ENCODE measurements around the gene CLNK. TPM values are rescaled to one million over a fixed set of nuclear protein-coding genes. Genes with fewer than 3 reads are reported as not detected.

Gene CLNK
- total RNA-seq, 4 donors from 2014 or later: under 0.01 to 0.48 TPM; not detected in 2

DNA sequence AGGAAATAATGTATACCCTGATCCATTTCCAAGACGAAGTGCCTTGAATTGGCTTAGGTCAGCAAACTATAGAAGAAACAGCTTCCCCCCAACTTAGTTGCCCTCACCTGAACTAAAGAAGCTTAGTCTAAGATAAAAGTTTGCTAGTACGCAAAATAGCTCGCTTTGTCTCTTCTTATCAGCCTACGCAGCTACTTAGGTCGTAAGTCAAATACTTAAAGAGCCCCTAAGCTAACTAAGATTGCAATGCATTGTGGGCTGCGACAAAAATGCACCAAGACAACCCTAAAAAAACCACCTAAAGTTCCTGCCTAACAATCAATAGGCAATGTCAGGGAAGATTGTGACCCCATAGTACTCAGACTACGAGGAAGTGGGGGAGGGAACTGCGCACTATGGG, 12.8 kb downstream of the CLNK start:
- Histone ChIP-seq H3K4me3 (no peak overlapping the region), H3K36me3 (no peaks in the 10 kb centered on the region), H3K27ac (no peak overlapping the region), H3K4me1 (no peaks in the 10 kb centered on the region), H3K9me3 (no peaks in the 10 kb centered on the region), H3K27me3 (no peaks in the 10 kb centered on the region)
- in situ Hi-C loops (cut with MboI; ENCODE audit: low pct_ligation_motif_present in 1 of 4, low pct_unique_long_range_greater_than_20kb in 1 of 4, low sequenced_read_pairs in 3 of 4): no loop called here
- no peak for DNase-seq
- WGBS, 2 donors (ENCODE audit: low coverage in 1 of 2): 72 to 79% methylated on average over 8 of the region's 8 CpGs
- intact Hi-C loops (cut with DNase I; ENCODE audit: low total_unique reads): no loop called here
- TF ChIP-seq POLR2A (IDR thresholded peaks at IDR 0.05): no peak
- TF ChIP-seq, protein P1, sequence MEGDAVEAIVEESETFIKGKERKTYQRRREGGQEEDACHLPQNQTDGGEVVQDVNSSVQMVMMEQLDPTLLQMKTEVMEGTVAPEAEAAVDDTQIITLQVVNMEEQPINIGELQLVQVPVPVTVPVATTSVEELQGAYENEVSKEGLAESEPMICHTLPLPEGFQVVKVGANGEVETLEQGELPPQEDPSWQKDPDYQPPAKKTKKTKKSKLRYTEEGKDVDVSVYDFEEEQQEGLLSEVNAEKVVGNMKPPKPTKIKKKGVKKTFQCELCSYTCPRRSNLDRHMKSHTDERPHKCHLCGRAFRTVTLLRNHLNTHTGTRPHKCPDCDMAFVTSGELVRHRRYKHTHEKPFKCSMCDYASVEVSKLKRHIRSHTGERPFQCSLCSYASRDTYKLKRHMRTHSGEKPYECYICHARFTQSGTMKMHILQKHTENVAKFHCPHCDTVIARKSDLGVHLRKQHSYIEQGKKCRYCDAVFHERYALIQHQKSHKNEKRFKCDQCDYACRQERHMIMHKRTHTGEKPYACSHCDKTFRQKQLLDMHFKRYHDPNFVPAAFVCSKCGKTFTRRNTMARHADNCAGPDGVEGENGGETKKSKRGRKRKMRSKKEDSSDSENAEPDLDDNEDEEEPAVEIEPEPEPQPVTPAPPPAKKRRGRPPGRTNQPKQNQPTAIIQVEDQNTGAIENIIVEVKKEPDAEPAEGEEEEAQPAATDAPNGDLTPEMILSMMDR (IDR thresholded peaks at IDR 0.05): no peak
- no peak for TF ChIP-seq EP300 (IDR thresholded peaks at IDR 0.05; ENCODE audit: low read depth)
- no peak for TF ChIP-seq POLR2AphosphoS5 (IDR thresholded peaks at IDR 0.05)

DNA sequence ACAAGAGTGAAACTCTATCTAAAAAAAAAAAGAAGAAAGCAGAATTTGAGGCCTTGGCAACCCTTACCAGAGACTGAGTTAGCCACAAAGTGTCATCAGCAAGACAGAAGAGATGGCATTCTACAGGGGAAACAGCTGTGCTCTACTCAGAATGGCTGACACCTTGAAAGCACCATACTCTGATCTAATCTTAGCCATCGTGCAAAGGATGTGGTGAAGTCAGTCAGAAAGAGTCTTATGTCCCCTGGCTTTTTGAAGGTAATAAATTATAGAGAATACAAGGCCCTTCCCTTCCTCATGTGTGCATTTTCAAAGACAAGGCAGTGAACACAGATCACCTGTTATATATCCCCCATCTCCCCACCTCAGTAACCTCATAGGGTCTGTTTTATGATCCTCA, 13.2 kb downstream of the CLNK start:
- Histone ChIP-seq H3K4me1 (no peaks in the 10 kb centered on the region), H3K27me3 (no peaks in the 10 kb centered on the region), H3K27ac (no peak overlapping the region), H3K9me3 (no peaks in the 10 kb centered on the region), H3K36me3 (no peaks in the 10 kb centered on the region), H3K4me3 (no peak overlapping the region)
- no peak for DNase-seq
- in situ Hi-C loops (cut with MboI; ENCODE audit: low pct_ligation_motif_present in 1 of 4, low pct_unique_long_range_greater_than_20kb in 1 of 4, low sequenced_read_pairs in 3 of 4) (no loop called here), intact Hi-C loops (cut with DNase I; ENCODE audit: low total_unique reads) (no loop called here)
- 59 to 80% methylated on average over 1 of the region's 1 CpG for WGBS, 2 donors (ENCODE audit: low coverage in 1 of 2)
- TF ChIP-seq POLR2A (IDR thresholded peaks at IDR 0.05): no peak
- no peak for TF ChIP-seq EP300 (IDR thresholded peaks at IDR 0.05; ENCODE audit: low read depth)
- TF ChIP-seq, protein P1 (IDR thresholded peaks at IDR 0.05): no peak
- TF ChIP-seq POLR2AphosphoS5 (IDR thresholded peaks at IDR 0.05): no peak

DNA sequence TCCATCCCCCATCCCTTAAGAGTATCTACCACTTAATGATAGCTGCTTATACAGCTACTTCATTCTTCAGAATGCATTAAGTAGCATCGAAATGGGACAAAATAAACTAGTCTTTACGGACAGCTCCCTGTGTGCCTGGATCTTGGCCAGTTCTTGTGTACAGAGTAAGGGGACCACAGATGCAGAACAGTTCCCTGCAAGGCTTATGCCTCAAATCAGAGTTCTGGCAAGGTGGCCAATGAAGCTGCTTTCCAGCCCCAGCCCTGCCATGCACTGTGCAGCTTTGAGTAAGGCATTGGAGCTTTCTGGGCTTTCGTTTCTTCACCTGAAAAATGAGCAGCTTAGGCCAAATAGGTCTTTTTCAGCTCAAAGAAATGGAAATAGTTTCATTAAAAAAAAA, 14.2 kb downstream of the CLNK start:
- no peaks in the 10 kb centered on the region for H3K36me3 ChIP-seq
- in situ Hi-C loops (cut with MboI; ENCODE audit: low pct_ligation_motif_present in 1 of 4, low pct_unique_long_range_greater_than_20kb in 1 of 4, low sequenced_read_pairs in 3 of 4): no loop called here
- no peaks in the 10 kb centered on the region for H3K9me3 ChIP-seq
- H3K27me3 ChIP-seq: no peaks in the 10 kb centered on the region
- H3K27ac ChIP-seq: no peak overlapping the region
- no peak overlapping the region for H3K4me3 ChIP-seq
- TF ChIP-seq, protein P1 (IDR thresholded peaks at IDR 0.05): no peak
- TF ChIP-seq POLR2AphosphoS5 (IDR thresholded peaks at IDR 0.05) (no peak), POLR2A (IDR thresholded peaks at IDR 0.05) (no peak), EP300 (IDR thresholded peaks at IDR 0.05; ENCODE audit: low read depth) (no peak)
- 83 to 89% methylated on average over 1 to 3 of the region's 3 CpGs for WGBS, 2 donors (ENCODE audit: low coverage in 1 of 2)
- intact Hi-C loops (cut with DNase I; ENCODE audit: low total_unique reads): no loop called here
- DNase-seq: no peak
- H3K4me1 ChIP-seq: no peaks in the 10 kb centered on the region

DNA sequence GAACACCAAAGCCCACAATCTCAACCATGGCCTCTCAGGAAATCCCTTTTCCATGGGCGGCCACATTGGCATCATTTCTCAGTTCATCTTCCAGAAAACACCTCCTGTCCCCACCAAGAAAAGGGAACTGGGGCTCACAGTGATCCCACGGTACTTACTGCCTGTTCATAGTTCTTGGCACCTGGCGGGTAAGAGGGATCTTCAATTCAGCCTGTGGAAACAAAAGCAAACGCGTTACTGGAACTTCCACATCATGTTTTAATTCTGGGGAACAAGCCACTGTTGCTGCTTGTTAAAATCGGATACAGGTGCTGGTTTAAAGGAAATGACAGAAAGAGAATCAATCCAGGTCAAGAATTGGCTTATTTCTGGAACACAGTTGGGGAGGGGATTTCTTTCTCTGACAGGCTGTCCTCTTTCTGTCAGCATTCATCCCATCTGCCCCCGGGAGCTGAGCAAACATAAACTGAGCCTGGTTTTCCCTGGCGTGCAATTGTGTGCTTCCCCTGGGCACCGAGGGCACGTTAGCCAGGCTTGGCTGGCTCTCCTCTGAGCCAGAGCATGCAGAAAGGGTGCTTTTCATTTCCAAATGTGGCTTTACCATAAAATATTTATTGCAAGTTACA, 16.8 kb downstream of the CLNK start:
- intact Hi-C loops (cut with DNase I; ENCODE audit: low total_unique reads): no loop called here
- in situ Hi-C loops (cut with MboI; ENCODE audit: low pct_ligation_motif_present in 1 of 4, low pct_unique_long_range_greater_than_20kb in 1 of 4, low sequenced_read_pairs in 3 of 4): no loop called here
- WGBS, 2 donors (ENCODE audit: low coverage in 1 of 2): 80 to 83% methylated on average over 2 to 10 of the region's 10 CpGs
- H3K27ac ChIP-seq: no peak overlapping the region
- no peaks in the 10 kb centered on the region for H3K4me1 ChIP-seq
- no peak for TF ChIP-seq POLR2AphosphoS5 (IDR thresholded peaks at IDR 0.05)
- no peak for TF ChIP-seq POLR2A (IDR thresholded peaks at IDR 0.05)
- no peak for TF ChIP-seq EP300 (IDR thresholded peaks at IDR 0.05; ENCODE audit: low read depth)
- TF ChIP-seq, protein P1 (IDR thresholded peaks at IDR 0.05): no peak
- H3K36me3 ChIP-seq: no peaks in the 10 kb centered on the region
- no peak for DNase-seq
- no peaks in the 10 kb centered on the region for H3K9me3 ChIP-seq
- H3K4me3 ChIP-seq: no peak overlapping the region
- H3K27me3 ChIP-seq: no peaks in the 10 kb centered on the region

Data from transverse colon (tissue), 4 donors.